Mesothelial cell of epicardium (in vitro differentiated cells): ENCODE results near the gene SOX9. TPM values are rescaled to one million over a fixed set of nuclear protein-coding genes. Genes with fewer than 3 reads are reported as not detected.

Experiments
- DNase-seq, 2 experiments: peaks; one replicate each; pipeline ENCODE4 v3.0.0; 2021; ENCODE audit warnings: low spot score in 2 of 2; ENCODE audit not compliant: unreplicated experiment in 2 of 2
- H3K27ac Mint-ChIP-seq: 2 replicates; pipeline ENCODE4 v1.8.0; 2021; ENCODE audit warnings: mixed read lengths
- H3K27me3 Mint-ChIP-seq: 2 replicates; pipeline ENCODE4 v1.8.0; 2021; ENCODE audit warnings: low read depth, mixed read lengths
- H3K36me3 Mint-ChIP-seq: 2 replicates; pipeline ENCODE4 v1.8.0; 2021; ENCODE audit warnings: mixed read lengths
- H3K4me1 Mint-ChIP-seq: 2 replicates; pipeline ENCODE4 v1.8.0; 2021; ENCODE audit warnings: mixed read lengths
- H3K4me3 Mint-ChIP-seq: 2 replicates; pipeline ENCODE4 v1.8.0; 2021; ENCODE audit warnings: mild to moderate bottlenecking, moderate library complexity, mixed read lengths
- H3K9me3 Mint-ChIP-seq: 2 replicates; pipeline ENCODE4 v1.8.0; 2021; ENCODE audit warnings: mixed read lengths
- total RNA-seq: library from RNA; stranded (reverse); gene quantifications from 3 replicates; pipeline ENCODE4 v1.2.1, GENCODE V29; 2021
- TF ChIP-seq, protein P1 (sequence below): fragments of 200-600 bp; sonication (generic); IDR thresholded peaks from one replicate; pipeline ENCODE4 v1.5.0; 2021; ENCODE audit warnings: antibody characterized with exemption; ENCODE audit not compliant: unreplicated experiment

SOX9 gene
- total RNA-seq, 1 donor from 2014 or later, result 47.1 TPM

DNA sequence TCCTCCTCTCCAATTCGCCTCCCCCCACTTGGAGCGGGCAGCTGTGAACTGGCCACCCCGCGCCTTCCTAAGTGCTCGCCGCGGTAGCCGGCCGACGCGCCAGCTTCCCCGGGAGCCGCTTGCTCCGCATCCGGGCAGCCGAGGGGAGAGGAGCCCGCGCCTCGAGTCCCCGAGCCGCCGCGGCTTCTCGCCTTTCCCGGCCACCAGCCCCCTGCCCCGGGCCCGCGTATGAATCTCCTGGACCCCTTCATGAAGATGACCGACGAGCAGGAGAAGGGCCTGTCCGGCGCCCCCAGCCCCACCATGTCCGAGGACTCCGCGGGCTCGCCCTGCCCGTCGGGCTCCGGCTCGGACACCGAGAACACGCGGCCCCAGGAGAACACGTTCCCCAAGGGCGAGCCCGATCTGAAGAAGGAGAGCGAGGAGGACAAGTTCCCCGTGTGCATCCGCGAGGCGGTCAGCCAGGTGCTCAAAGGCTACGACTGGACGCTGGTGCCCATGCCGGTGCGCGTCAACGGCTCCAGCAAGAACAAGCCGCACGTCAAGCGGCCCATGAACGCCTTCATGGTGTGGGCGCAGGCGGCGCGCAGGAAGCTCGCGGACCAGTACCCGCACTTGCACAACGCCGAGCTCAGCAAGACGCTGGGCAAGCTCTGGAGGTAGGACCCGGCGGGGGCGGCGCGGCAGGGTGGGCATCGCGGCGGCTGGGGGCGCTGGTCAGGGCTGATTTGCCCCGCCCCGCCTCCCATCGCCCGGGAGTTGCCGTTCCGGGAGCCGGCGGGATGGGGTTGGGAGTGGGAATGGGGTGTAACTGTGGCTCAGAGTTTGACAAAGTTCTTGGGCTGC lies 567 bp downstream of the SOX9 start:
- Mint-ChIP-seq H3K4me1 (peaks cover 70% of the 10 kb centered on the region), H3K36me3 (peaks cover 11% of the 10 kb centered on the region), H3K9me3 (no peaks in the 10 kb centered on the region), H3K27ac (peak overlapping the region; percentile 97), H3K27me3 (peaks cover 49% of the 10 kb centered on the region), H3K4me3 (peak overlapping the region; percentile 99)
- TF ChIP-seq, protein P1, sequence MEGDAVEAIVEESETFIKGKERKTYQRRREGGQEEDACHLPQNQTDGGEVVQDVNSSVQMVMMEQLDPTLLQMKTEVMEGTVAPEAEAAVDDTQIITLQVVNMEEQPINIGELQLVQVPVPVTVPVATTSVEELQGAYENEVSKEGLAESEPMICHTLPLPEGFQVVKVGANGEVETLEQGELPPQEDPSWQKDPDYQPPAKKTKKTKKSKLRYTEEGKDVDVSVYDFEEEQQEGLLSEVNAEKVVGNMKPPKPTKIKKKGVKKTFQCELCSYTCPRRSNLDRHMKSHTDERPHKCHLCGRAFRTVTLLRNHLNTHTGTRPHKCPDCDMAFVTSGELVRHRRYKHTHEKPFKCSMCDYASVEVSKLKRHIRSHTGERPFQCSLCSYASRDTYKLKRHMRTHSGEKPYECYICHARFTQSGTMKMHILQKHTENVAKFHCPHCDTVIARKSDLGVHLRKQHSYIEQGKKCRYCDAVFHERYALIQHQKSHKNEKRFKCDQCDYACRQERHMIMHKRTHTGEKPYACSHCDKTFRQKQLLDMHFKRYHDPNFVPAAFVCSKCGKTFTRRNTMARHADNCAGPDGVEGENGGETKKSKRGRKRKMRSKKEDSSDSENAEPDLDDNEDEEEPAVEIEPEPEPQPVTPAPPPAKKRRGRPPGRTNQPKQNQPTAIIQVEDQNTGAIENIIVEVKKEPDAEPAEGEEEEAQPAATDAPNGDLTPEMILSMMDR, result no peak
- DNase-seq, result peak in 1 of 2 experiments; percentile 67

DNA sequence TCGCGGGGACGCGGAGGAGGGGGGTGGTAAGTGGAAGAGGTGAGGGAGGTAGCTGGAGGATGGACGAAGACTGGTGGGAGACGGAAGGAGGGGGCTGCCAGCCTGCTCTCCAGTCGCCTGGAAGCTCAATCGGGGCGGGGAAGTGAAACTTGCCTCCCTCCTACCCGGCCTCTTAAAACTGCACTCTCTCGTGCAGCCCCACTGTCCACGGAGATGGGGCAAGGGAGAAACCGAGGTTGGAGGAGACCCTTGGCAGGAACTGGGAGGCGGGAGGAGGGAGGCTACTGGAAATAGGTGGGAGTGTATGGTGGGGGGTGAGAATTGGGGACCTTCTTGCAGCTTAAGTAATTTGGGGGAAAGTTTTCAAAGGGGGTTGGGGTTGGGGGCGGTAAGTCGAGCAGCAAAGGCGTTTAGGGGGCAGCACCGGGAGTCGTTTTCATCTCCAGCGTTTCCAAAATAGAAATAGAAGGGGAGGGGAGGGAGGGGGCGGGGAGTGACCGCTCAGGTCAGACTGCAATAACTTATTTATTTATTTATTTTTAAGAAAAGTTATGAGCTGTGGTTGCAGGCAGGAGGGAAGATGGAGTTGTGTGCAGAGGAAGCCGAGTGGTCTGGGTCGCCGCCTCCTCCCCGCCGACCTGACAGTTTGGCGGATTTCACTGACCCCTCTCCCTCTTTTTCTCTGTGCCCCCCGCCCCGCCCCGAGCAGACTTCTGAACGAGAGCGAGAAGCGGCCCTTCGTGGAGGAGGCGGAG lies 1.4 kb downstream of the SOX9 start:
- TF ChIP-seq, protein P1, result no peak
- Mint-ChIP-seq H3K27ac (peak overlapping the region; percentile 97), H3K9me3 (no peaks in the 10 kb centered on the region), H3K4me3 (peak overlapping the region; percentile 99), H3K36me3 (peaks cover 11% of the 10 kb centered on the region), H3K4me1 (peaks cover 70% of the 10 kb centered on the region), H3K27me3 (peaks cover 41% of the 10 kb centered on the region)
- DNase-seq, result no peak

DNA sequence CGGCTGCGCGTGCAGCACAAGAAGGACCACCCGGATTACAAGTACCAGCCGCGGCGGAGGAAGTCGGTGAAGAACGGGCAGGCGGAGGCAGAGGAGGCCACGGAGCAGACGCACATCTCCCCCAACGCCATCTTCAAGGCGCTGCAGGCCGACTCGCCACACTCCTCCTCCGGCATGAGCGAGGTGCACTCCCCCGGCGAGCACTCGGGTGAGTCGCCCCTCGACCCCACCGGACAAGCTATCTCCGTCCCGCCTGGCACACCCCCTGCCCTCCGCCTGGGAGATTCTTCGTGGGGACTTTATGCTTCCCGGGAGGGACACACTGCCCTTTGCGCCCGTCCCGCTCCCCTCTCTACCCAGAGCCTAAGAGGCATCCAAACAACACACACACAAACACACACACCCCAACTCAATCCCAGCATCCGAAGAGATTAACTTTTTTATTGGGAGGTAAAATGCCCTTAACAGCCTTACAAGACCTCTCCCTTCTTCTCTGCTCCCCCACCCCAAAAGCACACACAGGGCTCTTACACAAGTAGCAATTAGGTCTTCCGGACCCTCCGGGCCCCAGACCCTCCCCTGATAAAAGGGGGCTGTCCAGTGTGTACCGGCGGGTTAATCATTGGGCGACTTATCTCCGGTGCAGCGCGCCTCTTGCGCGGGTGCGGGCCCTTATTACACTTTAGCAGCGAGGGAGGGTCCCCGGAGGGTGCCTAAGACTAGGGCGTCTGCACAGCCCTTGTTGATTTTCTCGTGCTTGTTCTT lies 2.1 kb downstream of the SOX9 start:
- H3K27ac Mint-ChIP-seq, result peak overlapping the region; percentile 87
- peak in 1 of 2 experiments; percentile 69 for DNase-seq
- H3K36me3 Mint-ChIP-seq, result peaks cover 11% of the 10 kb centered on the region

DNA sequence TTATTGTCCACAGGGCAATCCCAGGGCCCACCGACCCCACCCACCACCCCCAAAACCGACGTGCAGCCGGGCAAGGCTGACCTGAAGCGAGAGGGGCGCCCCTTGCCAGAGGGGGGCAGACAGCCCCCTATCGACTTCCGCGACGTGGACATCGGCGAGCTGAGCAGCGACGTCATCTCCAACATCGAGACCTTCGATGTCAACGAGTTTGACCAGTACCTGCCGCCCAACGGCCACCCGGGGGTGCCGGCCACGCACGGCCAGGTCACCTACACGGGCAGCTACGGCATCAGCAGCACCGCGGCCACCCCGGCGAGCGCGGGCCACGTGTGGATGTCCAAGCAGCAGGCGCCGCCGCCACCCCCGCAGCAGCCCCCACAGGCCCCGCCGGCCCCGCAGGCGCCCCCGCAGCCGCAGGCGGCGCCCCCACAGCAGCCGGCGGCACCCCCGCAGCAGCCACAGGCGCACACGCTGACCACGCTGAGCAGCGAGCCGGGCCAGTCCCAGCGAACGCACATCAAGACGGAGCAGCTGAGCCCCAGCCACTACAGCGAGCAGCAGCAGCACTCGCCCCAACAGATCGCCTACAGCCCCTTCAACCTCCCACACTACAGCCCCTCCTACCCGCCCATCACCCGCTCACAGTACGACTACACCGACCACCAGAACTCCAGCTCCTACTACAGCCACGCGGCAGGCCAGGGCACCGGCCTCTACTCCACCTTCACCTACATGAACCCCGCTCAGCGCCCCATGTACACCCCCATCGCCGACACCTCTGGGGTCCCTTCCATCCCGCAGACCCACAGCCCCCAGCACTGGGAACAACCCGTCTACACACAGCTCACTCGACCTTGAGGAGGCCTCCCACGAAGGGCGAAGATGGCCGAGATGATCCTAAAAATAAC lies 3.0 kb downstream of the SOX9 start:
- Mint-ChIP-seq H3K27me3 (peaks cover 27% of the 10 kb centered on the region), H3K9me3 (no peaks in the 10 kb centered on the region), H3K4me3 (peak overlapping the region; percentile 99), H3K27ac (peak overlapping the region; percentile 90), H3K36me3 (peaks cover 11% of the 10 kb centered on the region), H3K4me1 (peaks cover 71% of the 10 kb centered on the region)
- no peak for DNase-seq
- TF ChIP-seq, protein P1, result no peak

More for the DNA sequence above, 2.1 kb downstream of the SOX9 start:
- TF ChIP-seq, protein P1, result no peak
- Mint-ChIP-seq H3K9me3 (no peaks in the 10 kb centered on the region), H3K4me1 (peaks cover 73% of the 10 kb centered on the region), H3K4me3 (peak overlapping the region; percentile 99), H3K27me3 (peaks cover 34% of the 10 kb centered on the region)

DNA sequence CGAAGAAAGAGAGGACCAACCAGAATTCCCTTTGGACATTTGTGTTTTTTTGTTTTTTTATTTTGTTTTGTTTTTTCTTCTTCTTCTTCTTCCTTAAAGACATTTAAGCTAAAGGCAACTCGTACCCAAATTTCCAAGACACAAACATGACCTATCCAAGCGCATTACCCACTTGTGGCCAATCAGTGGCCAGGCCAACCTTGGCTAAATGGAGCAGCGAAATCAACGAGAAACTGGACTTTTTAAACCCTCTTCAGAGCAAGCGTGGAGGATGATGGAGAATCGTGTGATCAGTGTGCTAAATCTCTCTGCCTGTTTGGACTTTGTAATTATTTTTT lies 3.6 kb downstream of the SOX9 start:
- TF ChIP-seq, protein P1, result no peak
- Mint-ChIP-seq H3K4me3 (peak overlapping the region; percentile 72), H3K27ac (peak overlapping the region; percentile 90), H3K4me1 (peaks cover 69% of the 10 kb centered on the region), H3K27me3 (peaks cover 21% of the 10 kb centered on the region), H3K9me3 (no peaks in the 10 kb centered on the region), H3K36me3 (peaks cover 11% of the 10 kb centered on the region)
- DNase-seq, result no peak
